SK-N-DZ (cell line): ENCODE measurements around the gene CCDC178.
"Not testable (repeated sequence)": the region's sequence is repeated elsewhere in the genome, so short reads cannot be mapped to it uniquely, and the experiment has no call there.

Source experiments
- DNase-seq: peaks from one replicate; pipeline ENCODE4 v3.0.0-alpha.2; 2015; ENCODE audit warnings: low spot score

Gene CCDC178

GRCh38 chr18:33231474-33232317 lies 208.8 kb downstream of the CCDC178 start:
- DNase-seq: peak; percentile 80

GRCh38 chr18:33212363-33212762 lies 228.2 kb downstream of the CCDC178 start:
- no peak for DNase-seq

DNA sequence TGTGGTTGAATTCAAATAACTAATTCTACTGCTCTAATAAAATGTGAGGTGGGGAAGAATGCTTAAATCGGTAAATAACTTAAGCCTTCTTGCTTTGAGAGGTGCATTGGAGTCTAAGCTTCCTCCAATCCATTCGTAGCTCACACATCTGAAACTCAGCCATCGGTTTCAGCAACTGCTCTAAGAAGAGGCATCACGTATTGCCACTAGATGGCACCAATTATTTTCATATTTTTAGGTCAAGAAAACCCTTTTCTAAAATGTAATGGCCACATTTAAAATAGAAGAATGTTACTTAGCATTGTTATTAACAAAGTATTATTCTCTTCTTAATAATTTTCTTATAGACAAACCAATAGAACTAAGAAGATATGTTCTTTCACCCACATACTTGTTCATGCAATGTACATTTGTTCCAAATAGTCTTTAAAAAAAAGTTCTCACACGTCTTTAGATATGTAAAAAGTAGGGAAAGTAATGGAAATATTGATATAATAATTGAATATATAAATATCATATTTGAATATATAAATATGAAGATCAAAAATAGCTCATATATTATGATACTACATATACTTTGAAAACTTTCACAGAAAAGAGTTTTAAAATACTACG lies 229.8 kb downstream of the CCDC178 start:
- DNase-seq: peak; percentile 44

DNA sequence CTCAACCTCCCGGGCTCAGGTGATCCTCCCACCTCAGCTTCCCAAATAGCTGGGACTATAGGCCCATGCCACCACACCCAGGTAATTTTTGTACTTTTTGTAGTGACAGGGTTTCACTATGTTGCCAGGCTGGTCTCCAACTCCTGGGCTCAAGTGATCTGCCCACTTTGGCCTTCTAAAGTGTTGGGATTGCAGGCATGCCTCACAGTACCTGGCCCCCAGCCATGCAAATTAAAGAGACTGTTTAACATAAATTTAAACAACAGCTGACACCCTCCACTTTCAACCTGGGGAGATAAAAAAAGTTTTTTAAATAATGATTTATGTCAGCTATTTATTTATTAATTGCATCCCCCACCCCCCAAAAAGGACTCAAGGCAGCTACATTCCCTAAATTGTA lies 234.7 kb downstream of the CCDC178 start:
- no peak for DNase-seq

DNA sequence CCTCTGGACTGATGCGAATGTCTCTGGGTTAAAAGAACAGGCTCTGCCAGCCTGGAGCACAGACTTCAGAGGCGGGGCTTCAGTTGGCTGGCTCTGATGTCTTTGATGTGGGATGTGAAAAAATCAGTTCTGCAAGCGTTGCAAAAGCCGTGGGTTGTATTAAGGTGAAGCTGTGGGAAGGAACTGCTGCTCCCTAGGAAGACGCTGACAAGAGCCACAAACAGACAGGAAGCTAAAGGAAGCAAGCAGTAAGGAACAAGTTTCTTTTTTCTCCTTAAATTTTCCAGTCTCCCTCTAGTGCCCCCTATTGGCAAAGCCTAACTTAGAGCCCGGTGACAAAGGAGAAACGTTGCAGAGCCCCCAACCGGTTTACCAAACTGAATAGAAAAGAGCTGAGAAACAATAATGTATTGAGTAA lies 239.0 kb downstream of the CCDC178 start:
- peak; percentile 34 for DNase-seq

DNA sequence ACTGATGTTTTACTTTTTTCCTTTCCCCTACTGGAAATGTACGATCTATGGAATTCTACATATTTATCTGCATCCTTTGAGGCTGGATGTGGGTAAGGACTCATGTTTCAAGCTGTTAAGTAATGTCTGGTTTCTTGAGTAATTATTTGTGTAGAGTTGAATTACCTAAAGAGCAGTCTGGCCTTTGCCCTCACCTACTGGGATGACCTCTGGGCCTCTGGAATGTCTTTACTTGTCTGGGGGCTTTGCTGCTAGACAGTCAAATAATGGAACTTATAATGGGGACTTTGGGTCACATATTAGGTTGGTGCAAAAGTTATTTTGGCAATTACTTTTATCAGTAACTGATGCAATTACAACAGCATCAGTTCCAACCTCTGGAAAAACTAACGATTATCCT lies 244.7 kb downstream of the CCDC178 start:
- no peak for DNase-seq

DNA sequence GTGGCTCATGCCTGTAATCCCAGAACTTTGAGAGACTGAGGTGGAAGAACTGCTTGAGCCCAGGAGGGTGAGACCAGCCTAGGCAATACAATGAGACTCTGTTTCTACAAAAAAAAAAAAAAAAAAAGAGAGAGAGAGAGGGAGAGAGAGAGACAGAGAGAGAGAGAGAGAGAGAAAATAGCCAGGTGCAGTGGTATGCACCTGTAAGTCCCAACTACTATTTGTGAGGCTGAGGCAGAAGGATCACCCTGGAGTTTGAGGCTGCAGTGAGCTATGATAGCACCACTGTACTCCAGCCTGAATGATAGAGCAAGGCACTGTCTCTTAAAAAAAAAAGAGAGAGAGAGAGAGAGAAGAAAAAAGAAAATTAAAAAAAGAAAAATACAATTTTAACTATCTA lies 245.7 kb downstream of the CCDC178 start:
- DNase-seq: no peak

GRCh38 chr18:33184958-33185357 lies 255.6 kb downstream of the CCDC178 start:
- no peak for DNase-seq

- no peak for DNase-seq
Measured at GRCh38 chr18:33184175-33184574, 256.3 kb downstream of the CCDC178 start.

GRCh38 chr18:33183136-33183535 lies 257.4 kb downstream of the CCDC178 start:
- no peak for DNase-seq

DNA sequence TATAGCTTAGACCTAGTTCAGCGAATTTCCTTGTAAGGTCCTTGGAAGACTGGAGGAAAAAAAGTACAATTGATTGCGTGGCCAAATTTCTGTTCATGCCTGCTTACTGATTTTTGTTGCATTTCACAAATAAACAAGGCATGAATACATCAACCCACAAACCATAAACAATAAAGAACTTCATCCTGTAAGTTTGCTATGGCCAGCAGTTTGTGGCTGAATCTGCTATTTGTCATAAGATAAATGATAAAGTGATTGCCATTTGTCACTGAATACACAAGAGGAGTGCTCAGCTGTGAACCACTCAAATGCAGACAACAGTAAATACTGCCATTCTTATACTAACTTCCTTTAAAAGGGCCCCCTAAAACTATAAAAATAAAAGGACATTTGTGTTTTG lies 259.5 kb downstream of the CCDC178 start:
- no peak for DNase-seq

DNA sequence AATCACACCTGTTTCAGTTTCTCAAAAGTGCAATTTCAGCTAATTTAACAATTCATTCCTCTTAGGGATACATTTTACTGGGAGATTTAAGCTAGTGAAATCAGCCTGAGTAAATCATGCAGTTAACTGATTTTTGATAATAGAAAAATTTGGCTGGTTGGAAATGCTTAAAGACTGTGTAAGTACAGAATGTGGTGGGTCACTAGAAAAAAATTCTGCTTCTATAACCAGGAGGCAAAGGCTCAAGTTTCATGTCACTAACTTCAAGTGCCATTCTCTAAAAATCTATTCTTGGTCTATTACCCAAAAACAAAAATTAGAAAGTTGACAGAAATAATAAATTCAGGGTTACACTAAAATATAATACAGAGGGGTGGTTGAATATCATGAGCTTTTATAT lies 271.3 kb downstream of the CCDC178 start:
- DNase-seq: no peak

DNA sequence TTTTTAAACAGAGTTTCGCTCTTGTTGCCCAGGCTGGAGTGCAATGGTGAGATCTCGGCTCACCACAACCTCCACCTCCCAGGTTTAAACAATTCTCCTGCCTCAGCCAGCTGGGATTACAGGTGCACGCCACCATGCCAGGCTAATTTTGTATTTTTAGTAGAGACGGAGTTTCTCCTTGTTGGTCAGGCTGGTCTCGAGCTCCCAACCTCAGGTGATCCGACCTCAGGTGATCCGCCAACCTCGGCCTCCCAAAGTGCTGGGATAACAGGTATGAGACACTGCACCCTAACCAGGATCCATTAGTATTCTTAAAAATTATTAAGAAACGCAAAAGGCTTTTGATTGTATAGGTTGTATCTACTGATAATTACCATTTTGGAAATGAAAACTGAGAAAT lies 276.4 kb downstream of the CCDC178 start:
- not testable (repeated sequence) for DNase-seq

- DNase-seq: no peak
Measured at GRCh38 chr18:33161131-33161530, 279.4 kb downstream of the CCDC178 start.

- no peak for DNase-seq
Measured at GRCh38 chr18:33159151-33159550, 281.4 kb downstream of the CCDC178 start.

- DNase-seq: peak; percentile 7
Measured at GRCh38 chr18:33157893-33158292, 282.6 kb downstream of the CCDC178 start.

DNA sequence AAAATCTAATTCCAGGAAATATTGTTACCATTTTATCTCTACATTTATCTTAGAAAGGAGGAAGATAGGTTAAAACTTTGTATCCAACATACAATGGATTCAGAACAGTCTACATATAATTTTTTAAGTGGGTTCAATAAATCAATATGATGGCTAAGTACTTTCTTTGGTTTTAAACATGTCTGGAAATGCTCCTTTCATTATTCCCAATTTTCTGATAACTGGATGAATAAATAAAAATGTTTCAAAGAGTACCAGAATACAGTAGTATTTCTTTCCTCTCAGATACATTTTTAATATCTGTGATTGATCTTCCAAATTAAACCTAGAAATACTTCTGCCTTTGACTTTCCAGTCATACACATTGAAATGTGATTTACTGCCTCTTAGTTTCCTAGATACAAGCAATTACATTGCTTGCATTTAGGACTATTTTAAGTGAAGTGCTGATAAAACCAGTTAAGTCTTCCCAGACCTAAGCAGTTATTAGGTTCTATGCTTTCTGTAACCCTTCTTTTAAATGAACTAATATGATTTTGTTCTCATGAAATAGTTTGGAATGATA lies 283.5 kb downstream of the CCDC178 start:
- peak; percentile 67 for DNase-seq

DNA sequence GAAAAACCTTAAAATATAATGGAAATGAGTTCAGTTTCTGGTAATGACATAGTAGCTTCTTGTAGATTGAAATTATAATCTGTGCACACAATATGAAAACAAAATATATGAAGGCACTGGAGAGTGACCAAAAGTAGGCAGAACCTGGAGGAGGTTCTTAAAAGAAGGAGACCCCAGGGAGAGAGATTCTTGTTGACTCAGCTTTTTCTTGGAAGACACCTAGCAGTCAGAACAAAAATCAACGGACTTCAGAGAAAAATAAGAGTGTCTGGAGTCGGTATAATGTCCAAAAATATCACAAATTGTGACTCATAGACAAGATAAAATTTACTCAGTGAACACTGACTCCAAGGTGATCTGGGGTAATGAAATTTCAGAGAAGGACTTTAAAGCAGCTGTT lies 286.5 kb downstream of the CCDC178 start:
- no peak for DNase-seq

DNA sequence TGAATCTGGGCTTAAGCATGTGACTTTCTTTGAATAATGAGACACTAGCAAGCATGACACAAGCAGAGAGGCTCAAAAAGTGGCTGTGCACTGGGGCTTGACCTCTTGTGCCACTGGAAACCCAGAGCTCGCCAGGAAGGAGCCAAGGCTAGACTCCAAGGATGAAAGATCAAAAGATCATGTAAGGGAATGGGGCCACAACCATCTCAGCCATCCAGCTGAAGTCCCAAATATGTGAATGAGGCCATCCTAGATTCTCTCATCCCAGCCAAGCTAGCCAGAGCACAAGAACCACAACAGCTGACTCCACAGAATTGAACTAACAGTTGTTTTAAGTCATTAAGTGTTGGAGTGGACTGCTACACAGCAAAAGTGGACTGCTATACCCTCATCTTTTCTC lies 288.1 kb downstream of the CCDC178 start:
- DNase-seq: no peak

DNA sequence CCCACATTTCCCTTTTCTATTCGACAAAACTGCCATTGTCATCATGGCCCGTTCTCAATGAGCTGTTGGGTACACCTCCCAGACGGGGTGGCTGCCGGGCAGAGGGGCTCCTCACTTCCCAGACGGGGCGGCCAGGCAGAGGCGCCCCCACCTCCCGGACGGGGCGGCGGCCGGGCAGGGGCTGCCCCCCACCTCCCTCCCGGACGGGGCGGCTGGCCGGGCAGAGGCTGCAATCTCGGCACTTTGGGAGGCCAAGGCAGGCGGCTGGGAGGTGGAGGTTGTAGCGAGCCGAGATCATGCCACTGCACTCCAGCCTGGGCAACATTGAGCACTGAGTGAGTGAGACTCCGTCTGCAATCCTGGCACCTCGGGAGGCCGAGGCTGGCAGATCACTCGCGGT lies 292.7 kb downstream of the CCDC178 start:
- not testable (repeated sequence) for DNase-seq

- DNase-seq: no peak
Measured at GRCh38 chr18:33146014-33146413, 294.5 kb downstream of the CCDC178 start.

DNA sequence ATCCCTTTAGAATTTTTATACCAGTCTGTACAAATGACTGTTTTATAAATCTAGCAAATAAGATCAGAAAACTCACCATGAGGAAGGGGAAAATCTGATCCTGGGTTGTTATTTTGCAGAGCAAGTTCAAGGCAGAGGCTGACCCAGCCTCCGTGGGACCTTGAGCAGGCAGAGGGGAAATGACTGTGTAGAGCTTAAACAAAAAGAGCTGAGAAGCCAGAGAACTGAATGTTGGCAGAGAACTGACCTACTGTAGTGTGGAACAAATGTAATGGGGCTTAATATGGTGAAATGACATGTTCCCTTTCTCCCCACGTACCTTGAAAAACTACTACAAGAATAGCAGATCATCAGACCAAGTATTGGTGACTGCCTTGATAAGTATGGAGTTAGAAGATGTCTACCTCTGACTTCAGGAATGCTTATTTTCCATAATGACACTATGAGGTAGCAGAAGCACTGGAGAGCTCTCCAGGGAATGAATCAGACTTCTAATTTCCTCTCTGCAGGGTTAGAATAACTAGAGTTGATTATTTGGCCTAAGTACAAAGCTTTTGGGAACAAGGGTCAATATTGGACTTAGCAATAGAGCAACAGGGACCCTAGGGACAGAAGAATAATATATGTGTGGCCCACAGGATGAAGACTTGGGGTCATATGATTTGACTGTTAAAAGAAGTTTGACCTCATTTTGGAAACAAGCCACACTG lies 304.4 kb downstream of the CCDC178 start:
- no peak for DNase-seq
